HepG2 (cell line): ENCODE results near the gene CYSRT1. TPM values are rescaled to one million over a fixed set of nuclear protein-coding genes. Genes with fewer than 3 reads are reported as not detected.

Experiments
- AGO2 ChIP-seq: fragments of 200-400 bp; formaldehyde crosslinking; optimal IDR thresholded peaks from 2 replicates; pipeline ENCODE3; 2017; ENCODE audit warnings: mild to moderate bottlenecking, low read depth, low read length, moderate library complexity
- AKAP8 ChIP-seq: sonication (generic); formaldehyde crosslinking; IDR thresholded peaks from 2 replicates; pipeline ENCODE4 v1.5.1; 2020; ENCODE audit warnings: mild to moderate bottlenecking, missing genetic modification reagents
- ARID2 ChIP-seq: sonication (generic); formaldehyde crosslinking; IDR thresholded peaks from 2 replicates; pipeline ENCODE4 v1.8.1; 2022; ENCODE audit warnings: mild to moderate bottlenecking, missing genetic modification reagents, borderline replicate concordance
- BCL6 ChIP-seq: IDR thresholded peaks from 2 replicates; pipeline ENCODE4 v1.6.1; 2016; ENCODE audit warnings: missing genetic modification reagents, missing compliant biosample characterization
- CHCHD3 ChIP-seq: sonication (generic); formaldehyde crosslinking; IDR thresholded peaks from 2 replicates; pipeline ENCODE4 v1.8.0; 2022; ENCODE audit warnings: mild to moderate bottlenecking, missing genetic modification reagents, moderate library complexity
- HIVEP1 ChIP-seq: sonication (generic); formaldehyde crosslinking; IDR thresholded peaks from 2 replicates; pipeline ENCODE4 v1.4.0; 2020; ENCODE audit warnings: mild to moderate bottlenecking, missing genetic modification reagents
- HNRNPH1 ChIP-seq: fragments of 200-400 bp; formaldehyde crosslinking; optimal IDR thresholded peaks from 2 replicates; pipeline ENCODE3; 2017; ENCODE audit warnings: mild to moderate bottlenecking, low read depth, low read length
- KDM2A ChIP-seq: sonication (generic); formaldehyde crosslinking; IDR thresholded peaks from 2 replicates; pipeline ENCODE4 v1.4.0; 2020; ENCODE audit warnings: low read depth, missing genetic modification reagents, borderline replicate concordance
- NPAS2 ChIP-seq: sonication (generic); formaldehyde crosslinking; IDR thresholded peaks from 2 replicates; pipeline ENCODE4 v1.8.0; 2022; ENCODE audit warnings: mild to moderate bottlenecking, missing genetic modification reagents, borderline replicate concordance
- PCBP1 ChIP-seq: fragments of 200-400 bp; formaldehyde crosslinking; IDR thresholded peaks from 2 replicates; pipeline ENCODE4 v1.6.1; 2017; ENCODE audit warnings: mild to moderate bottlenecking, low read depth, low read length, borderline replicate concordance
- PHF8 ChIP-seq: sonication (generic); formaldehyde crosslinking; IDR thresholded peaks from 2 replicates; pipeline ENCODE4 v1.5.0; 2020; ENCODE audit warnings: missing genetic modification reagents
- PITX1 ChIP-seq: sonication (generic); formaldehyde crosslinking; IDR thresholded peaks from 2 replicates; pipeline ENCODE4 v1.5.1; 2020; ENCODE audit warnings: mild to moderate bottlenecking, missing genetic modification reagents
- RBFOX2 ChIP-seq: fragments of 200-400 bp; formaldehyde crosslinking; IDR thresholded peaks from 2 replicates; pipeline ENCODE4 v1.6.1; 2017; ENCODE audit warnings: low read depth, mild to moderate bottlenecking, low read length
- SAP130 ChIP-seq: IDR thresholded peaks from 2 replicates; pipeline ENCODE4 v1.6.1; 2016; ENCODE audit warnings: low read depth
- SIN3A ChIP-seq: IDR thresholded peaks from 2 replicates; pipeline ENCODE4 v1.6.1; 2011; ENCODE audit warnings: low read depth, mild to moderate bottlenecking, control low read depth, low read length, borderline replicate concordance
- THAP11 ChIP-seq: IDR thresholded peaks from 2 replicates; pipeline ENCODE4 v1.6.1; 2016; ENCODE audit warnings: missing biosample characterization, missing genetic modification reagents
- ZFP36 ChIP-seq: fragments of 150-350 bp; IDR thresholded peaks from 2 replicates; pipeline ENCODE4 v1.6.1; 2018; ENCODE audit warnings: borderline replicate concordance, low read length, low read depth; ENCODE audit not compliant: partially characterized antibody
- ZKSCAN1 ChIP-seq: fragments of 150-350 bp; IDR thresholded peaks from 2 replicates; pipeline ENCODE4 v1.6.1; 2014; ENCODE audit warnings: low read length
- ZNF12 ChIP-seq: sonication (generic); formaldehyde crosslinking; IDR thresholded peaks from 2 replicates; pipeline ENCODE4 v1.5.0; 2020; ENCODE audit warnings: missing genetic modification reagents
- ZNF234 ChIP-seq: sonication (generic); formaldehyde crosslinking; conservative IDR thresholded peaks from 2 replicates; pipeline ENCODE4 v1.5.1; 2020; ENCODE audit warnings: mild to moderate bottlenecking, missing genetic modification reagents
- ZNF589 ChIP-seq: sonication (generic); formaldehyde crosslinking; conservative IDR thresholded peaks from 2 replicates; pipeline ENCODE4 v1.8.0; 2022; ENCODE audit warnings: mild to moderate bottlenecking, moderate library complexity, missing genetic modification reagents
- ZNF672 ChIP-seq: sonication (generic); formaldehyde crosslinking; IDR thresholded peaks from 2 replicates; pipeline ENCODE4 v1.8.1; 2022; ENCODE audit warnings: missing genetic modification reagents
- ZNF772 ChIP-seq: sonication (generic); formaldehyde crosslinking; IDR thresholded peaks from 2 replicates; pipeline ENCODE4 v1.5.0; 2020; ENCODE audit warnings: mild to moderate bottlenecking, missing genetic modification reagents
- ZNF883 ChIP-seq: sonication (generic); formaldehyde crosslinking; IDR thresholded peaks from 2 replicates; pipeline ENCODE4 v1.5.1; 2020; ENCODE audit warnings: mild to moderate bottlenecking, missing genetic modification reagents; ENCODE audit errors: not compliant biosample characterization
- ZSCAN31 ChIP-seq: sonication (generic); formaldehyde crosslinking; IDR thresholded peaks from 2 replicates; pipeline ENCODE4 v1.5.0; 2020; ENCODE audit warnings: low read depth, mild to moderate bottlenecking, missing genetic modification reagents
- polyA plus RNA-seq, 8 experiments: library from polyadenylated mRNA; depleted of rRNA in 3 of 8; stranded (reverse) in 7 of 8; unstranded in 1 of 8; fragments of >200 nt; fragmentation: Illumina TruSeq in 4 of 8; extraction: Trizol in 4 of 8; gene quantifications; 2 replicates each; pipeline versions ENCODE4 v1.2.1 to v1.2.3, GENCODE V29; 2011 to 2016; ENCODE audit warnings: low read depth in 4 of 8, missing spikeins in 1 of 8, mixed read lengths in 1 of 8; ENCODE audit not compliant: insufficient read depth in 1 of 8
- total RNA-seq, 5 experiments: library from RNA; depleted of rRNA; stranded (reverse); fragments of >200 nt; fragmentation: Illumina TruSeq; extraction: Trizol; gene quantifications; 2 replicates each; pipeline ENCODE4 v1.2.3, GENCODE V29; 2016; ENCODE audit warnings: low read depth in 1 of 5
- TF ChIP-seq, protein P1 (sequence below): sonication (generic); formaldehyde crosslinking; IDR thresholded peaks from 2 replicates; pipeline ENCODE4 v1.4.0; 2020; ENCODE audit warnings: mild to moderate bottlenecking, missing genetic modification reagents
- TF ChIP-seq, protein P2 (sequence below): sonication (generic); formaldehyde crosslinking; IDR thresholded peaks from 2 replicates; pipeline ENCODE4 v1.8.0; 2022; ENCODE audit warnings: missing genetic modification reagents, mild to moderate bottlenecking, inconsistent platforms, borderline replicate concordance
- TF ChIP-seq, protein P3 (sequence below): sonication (generic); formaldehyde crosslinking; IDR thresholded peaks from 2 replicates; pipeline ENCODE4 v1.5.1; 2020; ENCODE audit warnings: missing genetic modification reagents, mild to moderate bottlenecking, borderline replicate concordance

CYSRT1 gene
- total and polyA plus RNA-seq, 2 of the 13 experiments (the other 11 are each of a cell fraction or from before 2014, with no cell fraction given): 1.5 to 2.1 TPM

DNA sequence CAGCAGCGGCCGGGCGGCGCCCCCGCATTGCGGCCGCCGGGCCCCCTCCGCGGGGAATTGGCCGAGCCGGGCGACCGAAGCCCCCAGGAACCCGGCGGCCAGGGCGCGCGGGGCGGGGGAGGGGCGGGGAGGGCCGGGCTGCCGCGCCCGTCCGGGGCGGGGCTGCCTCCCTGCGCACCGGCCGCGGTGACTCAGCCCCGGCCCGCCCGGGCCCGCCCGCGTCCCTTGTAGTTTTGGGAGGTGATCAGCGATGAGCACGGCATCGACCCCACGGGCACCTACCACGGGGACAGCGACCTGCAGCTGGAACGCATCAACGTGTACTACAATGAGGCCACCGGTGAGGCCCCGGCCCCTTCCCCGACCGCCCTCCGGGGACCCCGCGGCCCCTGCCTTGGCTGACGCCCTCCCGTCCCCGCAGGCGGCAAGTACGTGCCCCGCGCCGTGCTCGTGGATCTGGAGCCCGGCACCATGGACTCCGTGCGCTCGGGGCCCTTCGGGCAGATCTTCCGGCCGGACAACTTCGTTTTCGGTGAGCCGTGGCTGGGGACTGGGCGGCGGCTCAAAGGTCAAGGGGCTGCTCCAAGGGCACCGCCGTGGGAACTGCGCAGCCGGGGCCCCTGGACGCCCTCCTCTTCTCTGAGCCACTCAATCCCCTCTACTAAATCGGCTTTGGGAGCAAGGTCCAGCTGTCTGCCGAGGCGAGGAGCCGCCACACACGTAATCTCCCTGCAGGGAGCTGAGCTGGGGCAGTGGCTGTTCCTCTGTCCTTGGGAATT lies 16.7 kb downstream of the CYSRT1 start (continued):
- TF ChIP-seq HIVEP1 (CRISPR knock-in tag) (peak; percentile 60), NPAS2 (no peak), RBFOX2 (peak; percentile 87), ZNF589 (CRISPR knock-in tag) (peak; percentile 42; the same call in 1 of the 2 replicates), ZNF234 (CRISPR knock-in tag) (0 out of 2 replicates have a peak, but pooled peaks have one; percentile 12), ZNF672 (CRISPR knock-in tag) (peak; percentile 28; the same call in 1 of the 2 replicates), THAP11 (CRISPR knock-in tag) (peak; percentile 48), AKAP8 (CRISPR knock-in tag) (no peak), ARID2 (CRISPR knock-in tag) (no peak), KDM2A (CRISPR knock-in tag) (peak; percentile 51; the same call in 1 of the 2 replicates), PCBP1 (no peak), SAP130 (peak; percentile 73), CHCHD3 (CRISPR knock-in tag) (0 out of 2 replicates have a peak, but pooled peaks have one; percentile 46), ZNF772 (CRISPR knock-in tag) (peak; percentile 4; the same call in 1 of the 2 replicates), PITX1 (peak; percentile 71), ZKSCAN1 (no peak), ZFP36 (no peak), ZNF883 (CRISPR knock-in tag) (peak; percentile 73), ZSCAN31 (CRISPR knock-in tag) (no peak; the same call in 1 of the 2 replicates), AGO2 (peak; percentile 99), ZNF12 (CRISPR knock-in tag) (no peak), HNRNPH1 (no peak), PHF8 (CRISPR knock-in tag) (no peak), SIN3A (no peak; the same call in 1 of the 2 replicates), BCL6 (CRISPR knock-in tag) (0 out of 2 replicates have a peak, but pooled peaks have one; percentile 37)
- TF ChIP-seq, protein P1, sequence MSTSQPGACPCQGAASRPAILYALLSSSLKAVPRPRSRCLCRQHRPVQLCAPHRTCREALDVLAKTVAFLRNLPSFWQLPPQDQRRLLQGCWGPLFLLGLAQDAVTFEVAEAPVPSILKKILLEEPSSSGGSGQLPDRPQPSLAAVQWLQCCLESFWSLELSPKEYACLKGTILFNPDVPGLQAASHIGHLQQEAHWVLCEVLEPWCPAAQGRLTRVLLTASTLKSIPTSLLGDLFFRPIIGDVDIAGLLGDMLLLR (CRISPR knock-in tag): 0 out of 2 replicates have a peak, but pooled peaks have one; percentile 61
- TF ChIP-seq, protein P2, sequence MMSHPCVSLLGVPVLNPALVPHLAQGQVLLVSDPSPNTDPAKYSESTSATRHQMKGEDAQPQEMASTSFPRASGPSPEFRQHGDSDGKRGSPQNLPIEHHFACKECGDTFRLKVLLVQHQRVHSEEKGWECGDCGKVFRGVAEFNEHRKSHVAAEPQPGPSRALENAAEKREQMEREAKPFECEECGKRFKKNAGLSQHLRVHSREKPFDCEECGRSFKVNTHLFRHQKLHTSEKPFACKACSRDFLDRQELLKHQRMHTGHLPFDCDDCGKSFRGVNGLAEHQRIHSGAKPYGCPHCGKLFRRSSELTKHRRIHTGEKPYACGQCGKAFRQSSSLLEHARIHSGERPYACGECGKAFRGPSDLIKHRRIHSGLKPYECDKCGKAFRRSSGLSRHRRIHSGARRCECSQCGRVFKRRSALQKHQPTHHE (CRISPR knock-in tag): 0 out of 2 replicates have a peak, but pooled peaks have one; percentile 36
- TF ChIP-seq, protein P3, sequence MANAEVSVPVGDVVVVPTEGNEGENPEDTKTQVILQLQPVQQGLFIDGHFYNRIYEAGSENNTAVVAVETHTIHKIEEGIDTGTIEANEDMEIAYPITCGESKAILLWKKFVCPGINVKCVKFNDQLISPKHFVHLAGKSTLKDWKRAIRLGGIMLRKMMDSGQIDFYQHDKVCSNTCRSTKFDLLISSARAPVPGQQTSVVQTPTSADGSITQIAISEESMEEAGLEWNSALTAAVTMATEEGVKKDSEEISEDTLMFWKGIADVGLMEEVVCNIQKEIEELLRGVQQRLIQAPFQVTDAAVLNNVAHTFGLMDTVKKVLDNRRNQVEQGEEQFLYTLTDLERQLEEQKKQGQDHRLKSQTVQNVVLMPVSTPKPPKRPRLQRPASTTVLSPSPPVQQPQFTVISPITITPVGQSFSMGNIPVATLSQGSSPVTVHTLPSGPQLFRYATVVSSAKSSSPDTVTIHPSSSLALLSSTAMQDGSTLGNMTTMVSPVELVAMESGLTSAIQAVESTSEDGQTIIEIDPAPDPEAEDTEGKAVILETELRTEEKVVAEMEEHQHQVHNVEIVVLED (CRISPR knock-in tag): peak; percentile 51; the same call in 1 of the 2 replicates
